Subcutaneous abdominal adipose tissue (tissue), 5 donors: ENCODE results near the gene GABARAPL2.
A peak's percentile ranks its signal among the peaks of the same experiment; 100 is the strongest.

Source experiments
- H3K27ac ChIP-seq: one replicate; pipeline ENCODE4 v1.7.0; 2013; ENCODE audit warnings: low read depth, mild to moderate bottlenecking, inconsistent platforms, low read length, moderate library complexity
- H3K27me3 ChIP-seq, 5 donors: one replicate each; pipeline ENCODE4 v1.7.0; 2013; ENCODE audit warnings: low read length in 5 of 5, inconsistent platforms in 1 of 5; ENCODE audit not compliant: control insufficient read depth in 5 of 5, insufficient read depth in 4 of 5
- H3K36me3 ChIP-seq, 5 donors: one replicate each; pipeline ENCODE4 v1.7.0; 2013; ENCODE audit warnings: low read length in 5 of 5; ENCODE audit not compliant: control insufficient read depth in 5 of 5, insufficient read depth in 5 of 5
- H3K4me1 ChIP-seq, 5 donors: one replicate each; pipeline ENCODE4 v1.7.0; 2013; ENCODE audit warnings: low read length in 5 of 5, mild to moderate bottlenecking in 3 of 5, moderate library complexity in 1 of 5; ENCODE audit not compliant: control insufficient read depth in 5 of 5, insufficient read depth in 5 of 5
- H3K4me3 ChIP-seq, 5 donors: one replicate each; pipeline ENCODE4 v1.7.0; 2013; ENCODE audit warnings: low read length in 5 of 5, low read depth in 1 of 5
- H3K9ac ChIP-seq, 5 donors: one replicate each; pipeline ENCODE4 v1.7.0; 2013; ENCODE audit warnings: low read length in 5 of 5, mild to moderate bottlenecking in 4 of 5, moderate library complexity in 3 of 5
- H3K9me3 ChIP-seq, 5 donors: one replicate each; pipeline ENCODE4 v1.7.0; 2013; ENCODE audit warnings: low read length in 5 of 5; ENCODE audit not compliant: control insufficient read depth in 5 of 5
- donor health status: healthy.
- donor health status: healthy.
- donor health status: healthy.
- donor health status: healthy.
- donor health status: healthy.

The GABARAPL2 gene

GRCh38 chr16:75566040-75566757, at the start of gene GABARAPL2:
GABARAPL2 (plus strand) TSS chr16:75566379; CDS start chr16:75566487, 108 bp downstream.
- no peaks in the 10 kb centered on the region for H3K27me3 ChIP-seq
- peak within 1 kb of the TSS; percentile 84 to 97 (median 95) for H3K4me3 ChIP-seq
- peak within 1 kb of the TSS; percentile 50 to 93 (median 88) for H3K9ac ChIP-seq
- no peaks in the 10 kb centered on the region for H3K9me3 ChIP-seq
- H3K36me3 ChIP-seq = peaks cover 4 to 35% (median 27%) of the 10 kb centered on the region in 5 donors
- peak within 1 kb of the TSS; percentile 39 for H3K27ac ChIP-seq
- peaks cover 0 to 46% (median 31%) of the 10 kb centered on the region in 5 donors for H3K4me1 ChIP-seq

- Histone ChIP-seq H3K27me3 (no peaks in the 10 kb centered on the region), H3K9ac (no peak overlapping the region), H3K27ac (no peak overlapping the region), H3K4me3 (no peak overlapping the region), H3K9me3 (no peaks in the 10 kb centered on the region), H3K36me3 (no peaks in the 10 kb centered on the region), H3K4me1 (peaks cover 0 to 10% (median 8%) of the 10 kb centered on the region in 5 donors)
Measured at GRCh38 chr16:75519175-75519574, 47.0 kb upstream of the GABARAPL2 start.

GRCh38 chr16:75526032-75526790, 40.0 kb upstream of the GABARAPL2 start:
- H3K4me3 ChIP-seq = no peak overlapping the region
- H3K27me3 ChIP-seq = no peaks in the 10 kb centered on the region
- no peak overlapping the region for H3K27ac ChIP-seq
- no peaks in the 10 kb centered on the region for H3K9me3 ChIP-seq
- H3K36me3 ChIP-seq = no peaks in the 10 kb centered on the region
- H3K4me1 ChIP-seq = no peaks in the 10 kb centered on the region
- no peak overlapping the region for H3K9ac ChIP-seq

GRCh38 chr16:75527825-75528299, 38.3 kb upstream of the GABARAPL2 start:
- no peaks in the 10 kb centered on the region for H3K4me1 ChIP-seq
- H3K27ac ChIP-seq = no peak overlapping the region
- no peak overlapping the region for H3K4me3 ChIP-seq
- H3K9me3 ChIP-seq = no peaks in the 10 kb centered on the region
- H3K36me3 ChIP-seq = no peaks in the 10 kb centered on the region
- no peaks in the 10 kb centered on the region for H3K27me3 ChIP-seq
- H3K9ac ChIP-seq = no peak overlapping the region

GRCh38 chr16:75529056-75529905, 36.9 kb upstream of the GABARAPL2 start:
- Histone ChIP-seq H3K4me3 (no peak overlapping the region), H3K9me3 (no peaks in the 10 kb centered on the region), H3K27me3 (no peaks in the 10 kb centered on the region), H3K9ac (no peak overlapping the region), H3K4me1 (no peaks in the 10 kb centered on the region), H3K36me3 (no peaks in the 10 kb centered on the region), H3K27ac (no peak overlapping the region)

GRCh38 chr16:75529959-75530358, 36.2 kb upstream of the GABARAPL2 start:
- H3K27me3 ChIP-seq = peaks cover 0 to 2% (median 0%) of the 10 kb centered on the region in 5 donors
- H3K4me3 ChIP-seq = no peak overlapping the region
- H3K9ac ChIP-seq = no peak overlapping the region
- H3K9me3 ChIP-seq = no peaks in the 10 kb centered on the region
- H3K27ac ChIP-seq = no peak overlapping the region
- H3K4me1 ChIP-seq = no peaks in the 10 kb centered on the region
- H3K36me3 ChIP-seq = no peaks in the 10 kb centered on the region

GRCh38 chr16:75532142-75532765, 33.9 kb upstream of the GABARAPL2 start:
- H3K36me3 ChIP-seq = no peaks in the 10 kb centered on the region
- H3K4me3 ChIP-seq = no peak overlapping the region
- H3K9me3 ChIP-seq = no peaks in the 10 kb centered on the region
- H3K4me1 ChIP-seq = no peaks in the 10 kb centered on the region
- peaks cover 0 to 3% (median 0%) of the 10 kb centered on the region in 5 donors for H3K27me3 ChIP-seq
- H3K27ac ChIP-seq = no peak overlapping the region
- no peak overlapping the region for H3K9ac ChIP-seq

- no peaks in the 10 kb centered on the region for H3K4me1 ChIP-seq
- no peak overlapping the region for H3K9ac ChIP-seq
- no peak overlapping the region for H3K4me3 ChIP-seq
- no peak overlapping the region for H3K27ac ChIP-seq
- no peaks in the 10 kb centered on the region for H3K9me3 ChIP-seq
- H3K27me3 ChIP-seq = peaks cover 0 to 3% (median 0%) of the 10 kb centered on the region in 5 donors
- no peaks in the 10 kb centered on the region for H3K36me3 ChIP-seq
Measured at GRCh38 chr16:75532791-75533190, 33.4 kb upstream of the GABARAPL2 start.

GRCh38 chr16:75534560-75535205, 31.5 kb upstream of the GABARAPL2 start:
- no peak overlapping the region for H3K9ac ChIP-seq
- H3K9me3 ChIP-seq = no peaks in the 10 kb centered on the region
- no peak overlapping the region for H3K27ac ChIP-seq

More at GRCh38 chr16:75534560-75535205, 31.5 kb upstream of the GABARAPL2 start:
- Histone ChIP-seq H3K4me1 (no peaks in the 10 kb centered on the region), H3K36me3 (no peaks in the 10 kb centered on the region), H3K27me3 (peaks cover 0 to 3% (median 0%) of the 10 kb centered on the region in 5 donors), H3K4me3 (no peak overlapping the region)
